GM21423 (cell line): Measurements from ENCODE around the gene GCAT.

Experiments used
- ATAC-seq: cut with Tn5 transposase; IDR thresholded peaks from one replicate; pipeline ENCODE4 v1.9.1; 2021; ENCODE audit warnings: mild to moderate bottlenecking, moderate library complexity; ENCODE audit not compliant: unreplicated experiment

GCAT gene

GRCh38 chr22:37806409-37807333 is 1.1 kb upstream of the GCAT start:
- no peak for ATAC-seq

- no peak for ATAC-seq
Observed at GRCh38 chr22:37808294-37808657, 542 bp downstream of the GCAT start.

- ATAC-seq: no peak
Observed at GRCh38 chr22:37809672-37810333, 2.1 kb downstream of the GCAT start.

- ATAC-seq: no peak
Observed at GRCh38 chr22:37811867-37812266, 4.1 kb downstream of the GCAT start.

GRCh38 chr22:37812869-37813678 is 5.3 kb downstream of the GCAT start:
- ATAC-seq: no peak

GRCh38 chr22:37815593-37815992 is 7.9 kb downstream of the GCAT start:
- ATAC-seq: no peak

DNA sequence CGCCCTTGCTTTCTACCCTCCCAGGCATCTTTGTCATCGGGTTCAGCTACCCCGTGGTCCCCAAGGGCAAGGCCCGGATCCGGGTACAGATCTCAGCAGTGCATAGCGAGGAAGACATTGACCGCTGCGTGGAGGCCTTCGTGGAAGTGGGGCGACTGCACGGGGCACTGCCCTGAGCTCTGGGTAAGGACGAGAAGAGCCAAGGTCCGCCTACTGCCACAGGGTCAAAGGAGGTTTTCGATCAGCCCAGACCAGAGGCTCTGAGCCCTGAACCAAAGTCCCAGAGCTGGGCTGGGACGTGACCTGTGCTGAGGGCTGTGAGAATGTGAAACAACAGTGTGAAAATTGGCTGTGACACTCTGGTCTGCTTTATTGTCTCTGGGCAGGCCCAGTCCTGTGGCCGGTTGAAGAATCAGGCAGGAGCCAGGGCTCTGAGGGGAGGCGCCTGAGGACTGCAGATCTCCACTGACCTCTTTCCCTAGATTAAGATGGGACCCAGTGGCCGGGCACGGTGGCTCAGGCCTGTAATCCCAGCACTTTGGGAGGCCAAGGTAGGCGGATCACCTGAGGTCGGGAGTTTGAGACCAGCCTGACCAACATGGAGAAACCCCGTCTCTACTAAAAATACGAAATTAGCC is 8.9 kb downstream of the GCAT start:
- no peak for ATAC-seq

- no peak for ATAC-seq
Observed at GRCh38 chr22:37817705-37818408, 10.1 kb downstream of the GCAT start.

- ATAC-seq: no peak
Observed at GRCh38 chr22:37818409-37819104, 10.8 kb downstream of the GCAT start.

DNA sequence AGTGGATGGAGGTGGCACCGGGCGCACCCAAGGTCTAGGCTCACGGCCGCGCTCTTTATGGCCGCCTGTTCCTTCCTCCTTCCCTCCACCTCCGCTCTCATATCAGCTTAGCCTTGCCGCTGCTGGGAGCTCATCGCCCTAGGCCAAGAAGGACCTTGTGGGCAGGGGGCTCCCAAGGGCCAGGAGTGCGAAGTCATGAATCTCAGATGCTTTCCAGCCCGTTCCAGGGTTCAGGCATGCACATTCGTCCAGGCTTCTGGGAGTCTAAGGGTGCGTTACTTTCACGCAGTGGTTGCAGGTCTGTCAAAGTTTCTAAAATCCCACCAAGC is 11.3 kb downstream of the GCAT start:
- ATAC-seq: no peak

GRCh38 chr22:37820350-37820749 is 12.6 kb downstream of the GCAT start:
- ATAC-seq: no peak

DNA sequence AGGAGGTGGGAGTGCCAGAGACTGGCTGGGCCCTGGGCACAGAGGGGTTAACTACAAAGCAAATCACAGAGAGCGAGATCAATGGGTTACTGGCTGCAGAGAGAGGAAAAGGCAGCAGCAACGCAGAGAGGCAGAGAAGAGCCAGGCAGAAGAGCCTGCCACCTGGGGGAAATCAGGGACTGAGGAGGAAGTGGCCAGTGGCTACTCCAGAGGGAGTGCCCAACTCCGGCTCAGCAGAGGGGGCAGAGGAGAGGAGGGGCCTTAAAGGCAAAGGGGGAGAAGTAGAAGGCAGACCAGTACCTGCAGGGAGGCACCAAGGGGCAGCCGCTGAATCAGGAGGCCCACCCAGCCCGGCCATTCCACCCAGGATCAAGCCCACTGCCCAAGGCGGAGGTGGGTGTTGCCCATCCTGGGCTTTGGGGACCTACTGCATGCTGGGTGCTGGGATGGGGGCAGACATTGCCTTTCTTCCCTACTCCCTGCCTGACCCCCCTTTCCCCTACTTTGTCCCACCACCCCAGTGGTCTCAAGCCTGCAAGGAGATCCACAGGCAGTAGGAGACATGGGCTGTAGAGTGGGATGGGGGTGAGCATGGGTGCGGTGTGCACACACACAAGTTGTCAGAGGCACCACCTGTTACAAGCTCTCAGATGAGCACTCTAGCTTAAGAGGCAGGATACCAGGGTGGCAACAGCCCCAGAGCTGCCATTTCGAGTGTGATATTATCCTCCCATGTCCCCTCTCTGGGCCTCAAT is 14.5 kb downstream of the GCAT start:
- no peak for ATAC-seq

GRCh38 chr22:37823134-37823985 is 15.6 kb downstream of the GCAT start, which contains the start of gene GALR3:
GALR3 (plus strand) TSS chr22:37823382; CDS start chr22:37823407, 25 bp downstream.
- ATAC-seq: no peak

- no peak for ATAC-seq
Observed at GRCh38 chr22:37824674-37825641, 17.2 kb downstream of the GCAT start.

- no peak for ATAC-seq
Observed at GRCh38 chr22:37827056-37827455, 19.3 kb downstream of the GCAT start.

DNA sequence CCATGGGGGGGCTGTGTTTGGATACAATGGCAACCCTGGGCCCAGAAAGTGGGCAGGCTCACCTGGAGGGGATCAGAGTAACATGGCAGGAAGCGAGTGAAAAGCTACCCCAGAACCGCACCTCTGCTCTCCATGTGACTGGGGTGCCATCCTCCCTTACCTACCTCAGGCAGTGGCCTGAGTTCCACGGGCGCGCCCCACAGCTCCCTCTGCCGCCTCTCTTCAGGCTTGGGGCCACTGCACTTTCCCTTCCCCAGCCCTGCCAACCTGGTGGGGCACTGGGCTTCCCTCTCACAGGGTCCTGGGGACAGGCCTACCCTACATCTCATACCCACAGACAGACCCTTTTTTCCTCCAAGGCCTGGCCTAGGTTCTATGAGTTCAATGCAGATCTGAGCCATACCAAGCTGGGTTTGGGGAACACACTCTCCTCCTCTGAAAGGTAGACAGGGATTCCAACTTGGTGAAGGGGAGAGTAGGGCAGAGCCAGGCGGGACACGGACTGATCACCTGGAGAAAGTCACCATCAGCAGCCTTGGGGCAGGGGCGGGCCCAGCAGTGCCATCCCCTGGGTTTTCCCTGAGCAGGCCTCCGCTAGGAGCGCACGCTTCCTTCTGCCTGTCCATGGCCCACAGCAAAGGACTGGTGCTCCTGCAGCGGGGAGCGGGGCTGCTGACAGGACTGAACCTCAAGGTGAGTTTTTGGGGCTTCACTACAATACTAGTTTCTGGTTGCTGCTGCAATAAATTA is 22.5 kb downstream of the GCAT start:
- ATAC-seq: no peak
